GM18499 (cell line): ENCODE data around the gene SUGCT.
"Not testable (repeated sequence)": the region's sequence is repeated elsewhere in the genome, so short reads cannot be mapped to it uniquely, and the experiment has no call there.

Experiments
- ATAC-seq: cut with Tn5 transposase; IDR thresholded peaks from one replicate; pipeline ENCODE4 v1.9.1; 2021; ENCODE audit warnings: moderate number of reproducible peaks; ENCODE audit not compliant: insufficient read depth, unreplicated experiment

The SUGCT gene

GRCh38 chr7:40194745-40195144 lies 59.9 kb downstream of the SUGCT start:
- ATAC-seq = no peak

- ATAC-seq = no peak
Measured at GRCh38 chr7:40197527-40197926, 62.7 kb downstream of the SUGCT start.

GRCh38 chr7:40199076-40199802 lies 64.4 kb downstream of the SUGCT start:
- ATAC-seq = no peak

- no peak for ATAC-seq
Measured at GRCh38 chr7:40200791-40201190, 66.0 kb downstream of the SUGCT start.

- ATAC-seq = no peak
Measured at GRCh38 chr7:40202851-40203250, 68.0 kb downstream of the SUGCT start.

- ATAC-seq = no peak
Measured at GRCh38 chr7:40204581-40204980, 69.8 kb downstream of the SUGCT start.

- no peak for ATAC-seq
Measured at GRCh38 chr7:40205992-40206391, 71.2 kb downstream of the SUGCT start.

GRCh38 chr7:40211276-40212003 lies 76.6 kb downstream of the SUGCT start:
- no peak for ATAC-seq

- ATAC-seq = no peak
Measured at GRCh38 chr7:40213291-40213690, 78.5 kb downstream of the SUGCT start.

- ATAC-seq = no peak
Measured at GRCh38 chr7:40213856-40214255, 79.1 kb downstream of the SUGCT start.

GRCh38 chr7:40218612-40219011 lies 83.8 kb downstream of the SUGCT start:
- ATAC-seq = not testable (repeated sequence)

- no peak for ATAC-seq
Measured at GRCh38 chr7:40219917-40220316, 85.1 kb downstream of the SUGCT start.

- ATAC-seq = no peak
Measured at GRCh38 chr7:40220421-40220911, 85.7 kb downstream of the SUGCT start.

- ATAC-seq = no peak
Measured at GRCh38 chr7:40221836-40222235, 87.0 kb downstream of the SUGCT start.

GRCh38 chr7:40223451-40224127 lies 88.8 kb downstream of the SUGCT start:
- ATAC-seq = no peak

GRCh38 chr7:40230101-40230500 lies 95.3 kb downstream of the SUGCT start:
- no peak for ATAC-seq

GRCh38 chr7:40231796-40232195 lies 97.0 kb downstream of the SUGCT start:
- ATAC-seq = no peak

GRCh38 chr7:40232242-40232893 lies 97.6 kb downstream of the SUGCT start:
- ATAC-seq = no peak

- ATAC-seq = no peak
Measured at GRCh38 chr7:40234046-40234445, 99.2 kb downstream of the SUGCT start.

- ATAC-seq = no peak
Measured at GRCh38 chr7:40234666-40235065, 99.9 kb downstream of the SUGCT start.

- ATAC-seq = no peak
Measured at GRCh38 chr7:40237731-40238130, 102.9 kb downstream of the SUGCT start.
